SH-SY5Y (cell line): Measurements from ENCODE around the gene FCRLB.

ENCODE experiments used
- GATA2 ChIP-seq: IDR thresholded peaks from 2 replicates; pipeline ENCODE4 v1.6.1; 2011; ENCODE audit warnings: mild to moderate bottlenecking, low read depth, low read length
- GATA3 ChIP-seq: IDR thresholded peaks from 2 replicates; pipeline ENCODE4 v1.6.1; 2011; ENCODE audit warnings: low read depth, mild to moderate bottlenecking, low read length, moderate library complexity

DNA sequence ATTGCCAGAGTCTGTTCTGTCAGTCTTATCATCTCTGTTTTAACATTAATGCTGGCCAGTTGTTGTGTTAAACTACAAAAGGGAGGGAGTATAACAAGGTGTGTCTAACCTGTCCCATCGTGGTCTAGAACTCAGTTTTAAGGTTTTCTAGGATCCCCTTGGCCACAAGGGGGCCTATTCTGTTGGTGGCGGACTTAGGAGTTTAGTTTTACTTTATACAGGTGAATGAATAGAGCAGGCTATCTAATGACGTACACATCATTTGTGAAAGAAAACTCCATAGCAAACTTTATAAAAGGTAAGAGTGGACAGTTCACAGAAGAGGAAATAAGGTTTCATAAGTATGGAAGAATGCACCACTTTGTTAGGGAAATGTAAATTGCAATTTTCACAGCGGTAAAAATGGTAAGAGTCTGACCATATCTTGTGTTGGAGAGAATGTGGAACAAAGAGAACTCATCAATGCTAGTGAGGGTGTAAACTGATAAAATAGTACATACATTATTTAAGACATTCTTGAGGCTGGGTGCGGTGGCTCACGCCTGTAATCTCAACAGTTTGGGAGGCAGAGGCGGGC, 42.3 kb downstream of the FCRLB start:
- TF ChIP-seq GATA3 (no peak), GATA2 (no peak)
